GM18870 (cell line): ENCODE results near the gene TULP4.
"Not testable (repeated sequence)": the region's sequence is repeated elsewhere in the genome, so short reads cannot be mapped to it uniquely, and the experiment has no call there.

ENCODE experiments used
- ATAC-seq: cut with Tn5 transposase; IDR thresholded peaks from one replicate; pipeline ENCODE4 v1.9.1; 2021; ENCODE audit warnings: moderate library complexity; ENCODE audit not compliant: unreplicated experiment

TULP4 gene

DNA sequence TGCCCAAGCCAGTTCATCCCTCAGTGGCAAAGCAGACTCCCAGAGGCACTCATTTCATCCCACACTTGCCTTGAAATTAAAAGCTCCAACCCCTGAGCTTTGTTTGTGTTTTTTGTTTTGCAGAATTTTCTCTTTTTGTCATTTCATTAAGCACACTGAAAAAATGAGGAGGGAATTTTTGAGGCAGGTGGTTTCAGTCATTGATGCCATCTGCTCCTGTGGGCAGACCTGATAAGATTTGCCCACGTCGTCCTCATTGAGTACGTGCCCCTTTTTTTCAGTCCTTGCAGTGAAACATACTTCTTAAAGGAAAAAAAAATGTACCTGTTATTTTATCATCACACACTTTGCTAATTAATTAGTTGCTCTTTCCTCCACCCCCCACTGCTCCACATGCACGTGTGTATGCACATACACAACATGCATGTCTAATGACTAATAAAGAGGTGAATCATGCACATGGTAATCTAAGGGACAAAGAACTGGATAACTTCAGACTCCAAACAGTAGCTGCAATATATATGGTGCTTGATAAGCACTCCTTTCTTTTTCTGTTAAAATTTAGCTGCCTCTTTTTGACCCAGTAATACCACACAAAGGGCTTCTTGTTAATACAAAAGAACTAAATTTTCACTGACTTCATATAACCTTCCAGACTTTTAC, 145.5 kb downstream of the TULP4 start:
- ATAC-seq, result no peak

DNA sequence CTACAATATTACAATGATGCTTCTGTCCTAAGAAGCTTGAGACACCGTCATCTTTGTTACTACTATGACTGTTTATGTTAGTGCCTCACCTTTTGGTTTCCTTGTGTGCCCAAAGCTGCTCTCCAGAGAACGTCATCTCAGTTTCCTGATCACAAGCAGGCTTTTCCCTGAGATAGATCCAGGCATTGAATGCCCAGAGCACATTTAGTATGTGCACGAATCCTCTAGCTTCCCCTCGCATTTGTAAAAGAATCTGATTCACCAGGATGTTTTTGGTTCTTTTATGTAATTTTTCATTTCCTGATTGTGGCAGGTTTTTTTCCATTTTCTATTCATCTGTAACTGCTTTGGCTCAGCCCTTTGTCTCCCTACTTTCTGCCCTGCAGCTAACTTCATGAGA, 147.5 kb downstream of the TULP4 start:
- no peak for ATAC-seq

DNA sequence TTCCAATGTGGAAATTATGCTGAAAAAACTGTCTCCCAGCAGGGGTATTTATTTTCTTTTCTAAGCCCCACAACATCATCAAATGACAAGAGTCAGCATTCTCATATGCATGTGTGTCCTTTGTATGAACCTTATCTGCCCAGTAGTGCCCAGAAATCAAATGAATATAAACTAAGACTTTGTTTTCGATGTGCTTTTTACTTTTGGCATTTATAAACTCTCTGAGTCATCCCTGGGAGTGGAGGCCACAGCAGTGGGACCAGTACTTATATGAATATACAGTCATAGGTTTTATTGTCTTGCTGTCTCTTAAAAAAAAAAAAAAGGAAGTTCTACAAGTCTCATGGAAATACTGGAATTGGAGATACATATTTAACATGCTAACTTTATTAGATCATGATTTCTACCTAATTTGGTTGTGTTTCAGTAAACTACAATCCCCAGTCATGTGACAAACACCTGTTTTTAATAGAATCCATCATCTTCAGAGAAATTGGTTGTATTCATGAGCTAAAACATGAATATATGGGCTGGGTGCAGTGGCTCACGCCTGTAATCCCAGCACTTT, 148.4 kb downstream of the TULP4 start:
- no peak for ATAC-seq

GRCh38 chr6:158461954-158462353, 149.7 kb downstream of the TULP4 start:
- no peak for ATAC-seq

- no peak for ATAC-seq
Measured at GRCh38 chr6:158464483-158464882, 152.2 kb downstream of the TULP4 start.

GRCh38 chr6:158465257-158465656, 153.0 kb downstream of the TULP4 start:
- ATAC-seq, result no peak

- ATAC-seq, result no peak
Measured at GRCh38 chr6:158465747-158466146, 153.5 kb downstream of the TULP4 start.

DNA sequence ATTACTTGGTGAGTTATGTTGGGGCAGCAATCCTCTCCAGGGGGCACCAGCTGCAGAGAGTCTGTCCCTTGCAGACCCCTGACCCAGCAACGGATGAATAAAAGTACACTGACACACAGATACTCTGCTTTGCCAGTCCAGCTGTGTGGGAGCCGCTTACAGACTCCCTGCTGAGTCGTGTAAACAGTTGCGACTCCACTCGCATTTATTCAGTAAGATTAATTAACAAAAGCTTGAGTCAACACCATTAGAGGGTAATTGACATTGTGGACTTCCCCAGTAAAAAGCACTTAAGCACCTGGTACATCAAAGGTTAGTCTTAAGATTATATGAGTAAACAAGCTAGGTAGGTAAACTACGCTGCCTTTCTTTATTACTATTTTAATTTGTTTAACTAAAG, 155.7 kb downstream of the TULP4 start:
- ATAC-seq, result no peak

DNA sequence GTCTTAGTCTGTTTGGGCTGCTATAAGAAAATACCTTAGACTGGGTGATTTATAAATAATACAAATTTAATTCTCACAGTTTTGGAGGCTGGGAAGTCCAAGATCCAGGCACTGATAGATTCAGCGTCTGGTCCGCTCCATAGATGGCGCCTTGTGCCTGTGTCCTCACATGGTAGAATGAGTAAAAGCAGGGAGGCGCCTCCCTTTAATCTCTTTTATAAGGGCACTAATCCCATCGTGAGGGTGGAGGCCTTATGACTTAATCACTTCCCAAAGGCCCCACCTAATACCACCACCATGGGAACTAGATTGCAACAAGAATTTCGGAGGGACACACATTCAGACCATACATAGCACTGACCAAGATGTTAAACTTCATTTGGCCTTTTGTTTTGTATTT, 156.4 kb downstream of the TULP4 start:
- no peak for ATAC-seq

GRCh38 chr6:158470023-158470422, 157.8 kb downstream of the TULP4 start:
- ATAC-seq, result not testable (repeated sequence)

- ATAC-seq, result no peak
Measured at GRCh38 chr6:158471339-158471738, 159.1 kb downstream of the TULP4 start.

DNA sequence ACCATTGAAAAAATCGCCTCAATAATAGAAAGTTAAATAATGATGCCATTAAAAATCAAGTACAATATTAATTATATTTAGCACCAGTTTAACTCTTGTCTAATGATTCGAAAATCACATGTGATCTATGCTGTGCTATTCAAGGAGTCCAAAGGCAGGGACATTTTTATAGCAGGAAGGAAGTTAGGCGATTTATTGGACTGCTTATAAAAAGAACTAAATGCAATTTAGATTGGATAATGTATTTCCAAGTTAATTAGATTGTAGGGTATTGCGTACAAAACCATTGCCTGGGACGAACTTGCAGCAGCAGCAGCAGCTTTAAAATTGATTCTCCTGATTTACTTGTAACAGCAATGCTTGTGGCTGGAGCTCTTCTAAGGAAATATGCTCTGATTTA, 160.2 kb downstream of the TULP4 start:
- no peak for ATAC-seq

DNA sequence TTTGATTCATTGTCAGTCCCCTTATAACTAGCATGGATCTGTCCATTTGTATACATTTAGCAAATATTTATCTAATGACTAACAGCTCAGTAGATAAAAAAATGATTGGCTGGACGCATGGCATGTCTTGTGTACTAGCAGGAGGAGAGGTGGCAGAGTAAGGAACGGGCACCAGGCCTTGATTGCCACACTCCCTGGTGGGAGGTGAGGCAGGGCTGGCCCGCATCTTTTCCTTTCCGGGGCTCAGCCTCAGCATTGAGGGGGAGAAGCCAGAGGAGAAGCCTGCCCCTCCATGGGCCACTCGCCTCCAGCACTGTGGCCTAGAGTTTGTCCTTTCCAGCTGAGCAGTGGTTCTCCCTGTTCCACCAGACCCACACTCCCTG, 162.7 kb downstream of the TULP4 start:
- no peak for ATAC-seq

- ATAC-seq, result peak; percentile 73
Measured at GRCh38 chr6:158475344-158476302, 163.4 kb downstream of the TULP4 start.

DNA sequence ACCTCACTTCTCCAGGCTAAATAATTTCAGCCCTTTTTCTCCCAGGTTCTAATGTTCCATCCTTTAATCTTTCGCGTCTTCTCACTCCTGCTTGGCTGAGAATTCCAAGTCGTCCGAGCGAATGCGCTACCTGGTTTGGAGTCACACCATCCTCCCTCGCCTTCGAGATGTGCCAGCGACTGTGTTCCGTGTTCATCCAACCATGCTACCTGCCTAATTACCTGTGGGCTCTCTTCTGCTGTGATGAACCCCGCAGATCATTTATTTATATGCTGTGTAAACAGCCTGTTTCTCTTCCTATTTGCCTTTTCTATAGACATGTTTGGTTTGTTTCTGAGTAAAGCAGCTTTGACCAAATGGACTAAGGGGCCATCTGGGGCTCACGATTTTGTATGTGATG, 164.1 kb downstream of the TULP4 start:
- ATAC-seq, result no peak

GRCh38 chr6:158477722-158478121, 165.5 kb downstream of the TULP4 start:
- ATAC-seq, result not testable (repeated sequence)

DNA sequence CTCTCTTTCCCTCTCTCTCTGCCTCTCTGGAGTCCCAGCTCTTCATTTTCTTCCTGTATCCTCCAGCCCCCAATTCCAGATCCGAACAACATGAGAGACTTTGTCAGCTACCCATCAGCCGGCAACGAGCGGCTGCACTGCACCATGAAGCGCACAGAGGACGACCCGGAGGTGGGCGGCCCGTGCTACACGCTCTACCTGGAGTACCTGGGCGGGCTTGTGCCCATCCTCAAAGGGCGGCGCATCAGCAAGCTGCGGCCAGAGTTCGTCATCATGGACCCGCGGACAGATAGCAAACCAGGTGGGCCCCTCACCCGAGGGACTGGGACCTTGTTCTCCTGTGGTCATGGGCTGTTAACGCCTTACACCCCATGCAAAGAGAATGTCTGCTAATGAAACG, 168.7 kb downstream of the TULP4 start:
- ATAC-seq, result no peak

GRCh38 chr6:158481690-158482473, 169.6 kb downstream of the TULP4 start:
- no peak for ATAC-seq

DNA sequence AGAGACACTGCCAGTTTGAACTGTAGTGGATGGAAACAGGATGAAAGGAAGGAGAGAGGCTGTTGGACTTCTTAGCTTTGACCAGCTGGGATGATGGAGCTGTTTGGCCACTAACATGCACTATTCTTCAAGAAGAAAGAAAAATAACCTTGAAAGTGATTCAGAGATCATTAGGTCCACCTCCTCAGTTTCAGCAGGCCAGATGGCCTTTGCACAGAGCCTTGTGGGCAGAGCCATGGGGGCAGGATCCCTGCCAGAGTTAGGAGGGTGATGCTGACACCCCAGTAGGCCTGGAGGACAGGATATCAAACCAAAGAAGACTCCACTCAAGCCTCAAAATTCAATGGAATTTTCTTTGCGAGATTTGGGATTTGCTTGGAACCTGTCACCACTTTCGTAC, 173.2 kb downstream of the TULP4 start:
- no peak for ATAC-seq

DNA sequence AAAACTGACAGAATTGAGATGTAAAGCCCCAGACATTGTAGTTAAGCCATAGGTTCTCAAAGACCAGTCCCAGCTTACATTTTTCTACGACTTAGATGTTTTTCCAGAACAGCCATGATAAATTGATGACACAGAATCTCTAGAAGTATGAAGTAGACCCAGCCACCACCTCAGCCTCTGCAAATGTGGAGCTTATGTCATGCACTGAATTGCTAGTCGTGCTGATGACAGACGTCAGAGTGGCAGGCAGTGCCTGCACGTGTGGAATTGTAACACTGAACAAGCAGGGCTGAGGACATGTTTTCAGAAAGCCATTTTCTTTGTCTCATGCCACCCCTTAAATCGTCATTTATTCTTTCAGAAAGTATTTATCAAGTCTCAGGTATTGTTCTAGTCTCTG, 175.2 kb downstream of the TULP4 start:
- ATAC-seq, result no peak

DNA sequence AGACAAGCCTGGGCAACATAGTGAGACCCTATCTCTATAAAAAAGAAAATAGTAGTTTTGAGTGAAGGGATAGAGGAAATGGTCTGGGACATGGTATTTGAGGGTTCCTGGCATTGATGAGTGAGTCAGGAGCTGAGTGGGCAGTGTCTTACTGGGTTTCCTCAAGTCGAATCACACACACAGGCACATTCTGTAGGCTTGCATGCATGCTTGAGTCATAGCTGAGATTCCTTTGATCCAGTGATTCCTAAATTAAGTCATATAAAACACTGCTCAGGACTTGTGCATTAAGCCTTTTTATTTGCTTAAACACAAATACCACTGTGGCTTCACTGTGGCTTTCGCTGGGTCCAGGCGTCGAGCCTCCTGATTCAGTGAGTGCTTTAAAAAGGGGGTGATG, 175.8 kb downstream of the TULP4 start:
- no peak for ATAC-seq
